Measurements from ENCODE around the gene RBPJ.
A peak's percentile ranks its signal among the peaks of the same experiment; 100 is the strongest.
"Not testable (repeated sequence)": the region's sequence is repeated elsewhere in the genome, so short reads cannot be mapped to it uniquely, and the experiment has no call there.

Gene RBPJ

DNA sequence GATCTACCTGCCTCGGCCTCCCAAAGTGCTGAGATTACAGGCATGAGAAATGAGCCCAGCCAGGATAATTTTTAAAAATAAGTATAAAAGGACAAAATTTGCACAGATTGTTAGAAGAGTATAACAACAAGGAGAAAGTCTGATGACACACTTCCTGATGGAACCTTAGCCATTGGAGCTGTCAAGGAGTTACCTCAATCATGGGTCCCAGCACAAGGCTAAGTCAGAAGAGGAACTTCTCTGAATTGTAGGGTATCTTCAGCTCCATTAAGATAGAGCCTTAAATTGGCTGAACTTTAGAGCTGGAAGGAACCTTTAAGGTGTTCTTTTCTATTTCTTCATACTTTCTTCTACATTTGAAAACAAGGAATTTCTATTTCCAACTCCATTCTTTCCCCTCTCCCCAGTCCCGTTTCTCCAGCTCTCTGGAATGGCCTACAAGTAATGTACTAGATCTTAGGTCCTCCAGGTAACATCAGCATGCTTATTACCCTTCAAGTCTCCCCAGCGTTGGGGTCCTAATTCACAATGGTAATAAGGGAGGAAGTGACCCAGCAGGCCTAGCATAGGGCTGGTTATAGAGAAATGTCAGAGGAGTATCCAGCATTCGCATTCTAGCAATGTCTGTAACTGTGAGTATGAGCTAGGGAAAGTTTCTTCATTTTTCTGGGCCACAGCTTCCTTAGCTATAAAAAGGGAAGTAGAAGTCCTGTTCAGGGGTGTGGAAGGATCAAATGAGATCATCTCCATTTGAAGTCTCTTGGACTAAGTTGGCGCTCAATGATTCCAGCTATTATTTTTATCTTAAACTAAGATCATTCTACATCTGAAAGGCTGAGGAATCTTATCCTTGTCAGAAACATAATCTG lies 18.5 kb upstream of the RBPJ start:
- peak; percentile 78 to 91 (median 91) for DNase-seq

DNA sequence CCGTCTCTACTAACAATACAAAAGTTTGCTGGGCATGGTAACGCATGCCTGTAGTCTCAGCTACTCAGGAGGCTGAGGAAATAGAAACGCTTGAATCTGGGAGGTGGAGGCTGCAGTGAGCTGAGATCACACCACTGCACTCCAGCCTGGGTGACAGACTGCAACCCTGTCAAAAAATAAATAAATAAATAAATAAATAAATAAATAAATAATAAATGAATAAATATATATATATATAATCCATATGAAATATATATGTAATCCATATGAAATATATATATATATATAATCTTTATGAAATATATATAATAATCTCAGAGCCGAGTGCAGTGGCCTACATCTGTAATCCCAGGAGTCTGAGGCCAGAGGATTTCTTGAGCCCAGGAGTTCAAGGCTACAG lies 17.8 kb upstream of the RBPJ start:
- DNase-seq = no peak

- DNase-seq = no peak
These were observed 13.6 kb upstream of the RBPJ start for GRCh38 chr4:26307037-26307800.

- no peak for DNase-seq
These were observed 12.2 kb upstream of the RBPJ start for GRCh38 chr4:26308568-26308967.

DNA sequence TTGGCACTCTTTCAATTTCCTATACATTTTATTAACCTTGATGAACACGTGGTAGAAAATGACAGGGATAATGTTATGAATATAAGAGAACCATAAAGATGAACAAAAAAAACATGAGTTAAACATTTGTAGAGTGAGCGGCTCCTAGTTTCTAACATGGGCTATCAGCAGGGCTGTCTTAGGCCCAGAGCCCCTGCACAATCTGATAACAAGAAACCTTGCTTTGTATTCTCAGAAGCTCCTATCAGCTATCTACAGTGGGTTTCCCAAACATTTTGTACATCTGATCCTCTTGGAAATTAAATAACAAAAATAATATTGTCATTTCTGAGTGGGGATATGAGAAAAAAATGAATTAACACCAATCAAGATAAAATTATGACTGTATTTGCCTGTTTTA lies 10.6 kb upstream of the RBPJ start:
- DNase-seq = no peak

GRCh38 chr4:26311633-26312032 lies 9.2 kb upstream of the RBPJ start:
- no peak for DNase-seq

- not testable (repeated sequence) for DNase-seq
These were observed 5.4 kb upstream of the RBPJ start for GRCh38 chr4:26315316-26315932.

- no peak for DNase-seq
These were observed 3.0 kb upstream of the RBPJ start for GRCh38 chr4:26317766-26318165.

DNA sequence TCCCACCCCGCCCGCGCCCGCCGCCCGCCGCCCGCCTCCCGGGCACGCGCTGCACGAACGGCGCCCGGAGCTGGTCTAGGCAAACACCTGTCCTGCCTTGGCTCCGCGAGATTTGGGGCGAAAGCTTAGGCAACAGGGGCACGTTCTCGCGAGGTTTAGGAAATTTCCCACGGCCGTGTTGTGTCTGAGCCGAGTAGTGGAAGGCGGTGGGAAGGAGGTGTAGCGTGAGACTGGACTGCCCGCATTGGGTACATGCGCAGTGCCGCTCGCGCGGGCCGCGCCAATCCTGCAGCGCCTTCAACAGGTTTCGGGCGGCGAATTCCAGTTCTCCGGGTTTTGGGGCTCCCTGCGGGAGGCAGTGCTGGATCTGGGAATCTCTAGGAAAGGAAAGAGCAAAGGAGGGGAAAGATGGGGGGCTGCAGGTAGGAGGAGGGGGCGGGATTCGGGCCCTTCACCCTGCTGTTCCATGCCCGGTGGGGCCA lies 1.3 kb upstream of the RBPJ start:
- DNase-seq = peak; percentile 96 to 98 (median 98)

GRCh38 chr4:26319949-26320537 lies 771 bp upstream of the RBPJ start:
- peak in 1 of 3 donors; percentile 37 for DNase-seq

DNA sequence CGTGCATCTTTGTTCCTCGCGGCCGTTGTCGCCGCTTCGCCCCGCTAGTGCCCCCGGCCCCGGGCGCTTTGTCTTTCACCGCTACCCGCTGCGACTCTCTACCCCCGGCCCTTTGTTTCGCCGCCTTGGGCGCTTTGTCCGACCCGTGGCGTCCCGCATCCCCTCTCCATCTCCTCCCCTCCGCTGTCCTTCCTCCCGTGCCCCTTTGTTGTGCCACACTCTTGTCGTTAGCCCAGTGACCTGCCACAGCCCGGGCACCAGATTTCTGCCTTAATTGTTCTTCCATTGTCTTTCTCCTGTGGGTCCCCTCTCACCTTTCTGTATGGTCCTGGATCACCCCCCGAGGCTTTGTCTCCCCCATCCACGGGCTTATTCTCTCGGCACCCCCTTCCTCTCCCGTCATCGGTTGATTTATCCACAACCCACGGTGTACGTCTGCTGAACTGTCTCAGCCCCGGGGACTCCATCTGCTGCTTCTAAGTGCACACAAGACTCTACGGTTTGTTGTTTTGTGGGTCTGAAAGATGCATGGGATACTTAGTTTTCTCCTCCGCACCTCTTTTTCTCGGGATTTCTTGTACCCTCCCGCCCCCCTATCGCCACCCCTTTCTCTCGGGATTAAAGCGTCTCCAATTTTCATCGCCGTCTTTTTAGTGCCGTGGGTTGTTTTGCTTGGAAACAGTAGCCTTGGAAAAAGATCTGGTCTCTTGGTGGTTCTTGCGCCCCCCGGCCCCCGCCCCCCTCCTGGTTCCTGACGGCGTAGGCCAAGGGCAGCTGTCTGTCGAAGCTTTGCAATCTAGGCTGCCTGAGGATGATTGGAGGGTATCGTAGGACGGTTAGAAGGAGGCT lies 783 bp downstream of the RBPJ start:
- DNase-seq = peak; percentile 39 to 53 (median 46)

DNA sequence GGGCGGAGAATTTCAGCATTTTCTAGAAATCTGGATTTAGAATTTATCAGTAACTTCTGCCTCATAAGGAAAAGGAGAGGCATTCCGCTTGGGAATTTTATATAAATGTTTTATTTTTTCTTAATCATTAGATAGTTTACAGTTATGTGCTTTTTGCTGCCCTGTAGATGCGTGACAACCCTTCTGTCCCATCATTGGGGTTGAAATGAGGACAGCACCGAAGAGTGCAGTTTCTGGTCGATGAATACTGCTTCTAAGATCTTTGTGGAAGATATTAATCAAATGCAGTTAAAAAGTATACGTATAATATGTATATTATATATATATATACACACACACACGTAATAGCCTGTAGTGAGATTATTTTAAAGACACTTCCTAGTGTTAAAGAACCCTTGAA lies 1.5 kb downstream of the RBPJ start:
- DNase-seq = no peak

GRCh38 chr4:26323821-26324220 lies 3.0 kb downstream of the RBPJ start:
- peak in 2 of 3 donors; percentile 49 to 57 for DNase-seq

DNA sequence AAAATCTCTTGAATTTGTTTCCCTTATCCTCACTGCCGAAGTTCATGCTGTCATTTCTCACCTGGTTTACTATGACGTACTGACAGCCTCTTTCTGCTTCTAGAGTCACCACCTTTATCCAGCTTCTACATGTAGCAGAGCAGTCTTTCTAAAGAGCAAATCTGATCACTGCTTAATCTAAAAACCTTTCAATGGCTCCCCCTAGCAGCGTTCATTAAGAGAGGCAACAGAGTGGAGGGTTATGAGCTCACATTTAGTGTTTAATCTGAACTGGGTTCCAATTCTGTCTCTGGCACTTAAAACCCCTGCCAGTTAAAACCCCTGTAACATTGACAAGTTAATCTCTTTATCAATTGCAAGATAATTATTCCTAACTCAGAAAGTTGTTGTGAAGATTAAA lies 4.4 kb downstream of the RBPJ start:
- DNase-seq = peak; percentile 65 to 67 (median 66)

GRCh38 chr4:26326791-26327190 lies 6.0 kb downstream of the RBPJ start:
- DNase-seq = no peak

- DNase-seq = peak; percentile 65 to 76 (median 74)
These were observed 9.5 kb downstream of the RBPJ start for GRCh38 chr4:26330186-26330787.

DNA sequence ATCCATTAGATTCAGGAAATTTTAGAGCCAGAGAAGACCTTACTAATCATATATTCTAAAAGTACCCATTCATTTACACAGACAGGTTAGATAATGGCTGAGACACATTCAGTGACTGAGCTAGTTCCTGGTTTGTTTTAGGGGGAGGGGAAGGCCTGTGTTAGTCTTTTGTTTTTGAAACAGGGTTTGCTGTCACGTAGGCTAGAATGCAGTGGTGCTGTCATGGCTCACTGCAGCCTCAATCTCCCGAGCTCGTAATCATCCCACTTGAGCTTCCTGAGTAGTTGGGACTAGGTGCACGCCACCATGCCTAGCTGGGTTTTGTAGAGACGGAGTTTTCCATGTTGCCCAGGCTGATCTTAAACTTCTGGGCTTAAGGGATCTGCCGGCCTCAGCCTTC lies 10.1 kb downstream of the RBPJ start:
- DNase-seq = no peak

DNA sequence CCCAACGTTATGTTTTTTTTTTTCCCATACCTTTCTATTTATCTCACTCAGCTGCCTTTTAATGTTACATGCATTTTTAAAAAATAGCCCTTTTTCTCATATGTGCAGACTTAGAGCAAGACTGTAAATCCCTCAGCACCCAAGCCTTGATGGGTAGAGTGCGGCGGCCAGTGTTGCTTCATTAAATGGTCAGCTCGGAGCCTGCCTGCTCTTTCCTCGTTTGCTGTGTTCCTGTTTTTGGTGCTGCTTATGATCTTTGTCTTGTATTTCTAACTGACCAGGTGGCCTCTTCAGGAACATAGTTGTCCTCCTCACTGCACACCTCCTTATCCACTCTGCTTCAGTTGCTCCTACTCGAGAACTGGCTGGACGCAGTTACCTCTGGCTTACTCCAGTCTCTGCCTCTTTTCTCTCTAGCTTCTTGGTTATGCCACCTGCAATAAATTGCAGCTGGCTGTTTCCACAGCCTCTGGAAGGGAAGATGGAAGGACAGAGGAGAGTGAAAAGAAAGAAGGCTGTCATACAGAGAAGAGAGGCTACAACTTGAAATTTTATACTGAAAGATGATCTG lies 10.7 kb downstream of the RBPJ start:
- peak in 1 of 3 donors; percentile 24 for DNase-seq

GRCh38 chr4:26334366-26334765 lies 13.6 kb downstream of the RBPJ start:
- no peak for DNase-seq

DNA sequence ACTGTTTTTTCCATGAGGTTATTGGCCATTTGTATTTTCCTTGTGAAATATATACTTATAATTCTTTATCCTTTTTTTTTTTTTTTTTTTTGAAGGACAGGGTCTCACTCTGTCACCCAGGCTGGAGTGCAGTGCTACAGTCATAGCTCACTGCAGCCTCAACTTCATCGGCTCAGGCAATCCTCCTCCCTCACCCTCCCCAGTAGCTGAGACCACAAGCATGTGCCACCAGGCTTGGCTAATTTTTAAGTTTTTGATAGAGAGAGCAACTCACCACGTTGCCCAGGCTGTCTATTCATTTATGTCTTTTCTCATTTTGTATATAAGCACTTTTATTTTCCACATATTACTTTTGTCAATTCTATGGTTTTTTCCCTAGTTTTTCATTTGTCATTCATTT lies 16.8 kb downstream of the RBPJ start:
- DNase-seq = no peak
